NCI-H1105 treated with DMSO at 0.1 percent for 48 hours (cell line): ENCODE data around the gene IQCM.
"Not testable (repeated sequence)": the region's sequence is repeated elsewhere in the genome, so short reads cannot be mapped to it uniquely, and the experiment has no call there.

ENCODE experiments used
- DNase-seq: peaks from one replicate; lab custom pipeline; 2025; lab: John Stamatoyannopoulos, UW

The IQCM gene

DNA sequence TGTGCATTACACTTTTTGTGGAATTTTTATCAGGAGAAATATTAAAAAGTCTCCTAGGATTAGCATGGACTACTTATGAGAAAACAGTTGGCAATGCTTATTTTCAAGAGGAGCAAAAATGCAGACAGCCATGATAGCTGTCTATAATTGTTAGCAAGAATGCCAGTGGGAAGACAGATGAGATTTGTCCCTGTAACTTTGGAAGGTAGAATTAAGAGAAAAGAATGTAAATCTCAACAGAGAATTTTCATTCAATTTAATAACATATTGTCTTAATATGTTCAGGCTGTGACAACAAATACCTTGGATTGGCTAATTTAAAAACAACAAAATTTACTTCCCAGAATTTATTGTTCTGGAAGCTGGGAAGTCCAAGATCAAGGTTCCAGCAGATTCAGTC, 349.2 kb downstream of the IQCM start:
- no peak for DNase-seq

DNA sequence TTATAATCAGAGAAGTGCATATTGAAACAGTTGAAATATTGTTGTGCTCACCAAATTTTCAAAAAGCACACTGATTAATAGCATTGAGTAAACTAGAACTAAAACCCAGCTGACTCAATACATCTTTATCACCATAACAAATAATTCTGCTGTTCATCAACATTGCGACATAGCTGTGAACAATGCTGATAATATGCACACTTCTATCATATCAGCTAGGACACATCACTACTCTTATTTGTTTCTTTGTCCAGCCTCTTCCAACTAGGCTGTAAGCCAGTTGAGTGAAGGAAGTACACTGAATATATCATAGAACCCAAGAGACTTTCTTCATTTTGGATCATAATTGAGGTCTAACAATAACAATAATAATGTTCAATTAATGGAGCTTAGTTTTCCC, 349.7 kb downstream of the IQCM start:
- no peak for DNase-seq

DNA sequence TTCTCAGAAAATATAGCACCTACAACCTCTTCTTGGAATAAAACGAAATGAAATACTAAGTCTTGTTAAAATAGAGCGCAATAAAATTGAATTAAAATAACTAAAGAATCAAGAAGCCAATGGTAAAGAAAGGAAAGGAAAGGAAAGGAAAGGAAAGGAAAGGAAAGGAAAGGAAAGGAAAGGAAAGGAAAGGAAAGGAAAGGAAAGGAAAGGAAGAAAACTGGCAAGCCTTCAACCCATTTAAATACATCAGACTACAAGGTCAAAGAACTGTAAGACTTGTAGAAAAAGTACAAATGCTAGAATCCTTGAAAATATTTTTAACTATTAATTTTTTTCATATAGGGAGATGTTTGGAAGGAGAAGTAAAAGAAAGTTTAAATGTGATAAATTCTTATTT, 372.1 kb downstream of the IQCM start:
- no peak for DNase-seq

DNA sequence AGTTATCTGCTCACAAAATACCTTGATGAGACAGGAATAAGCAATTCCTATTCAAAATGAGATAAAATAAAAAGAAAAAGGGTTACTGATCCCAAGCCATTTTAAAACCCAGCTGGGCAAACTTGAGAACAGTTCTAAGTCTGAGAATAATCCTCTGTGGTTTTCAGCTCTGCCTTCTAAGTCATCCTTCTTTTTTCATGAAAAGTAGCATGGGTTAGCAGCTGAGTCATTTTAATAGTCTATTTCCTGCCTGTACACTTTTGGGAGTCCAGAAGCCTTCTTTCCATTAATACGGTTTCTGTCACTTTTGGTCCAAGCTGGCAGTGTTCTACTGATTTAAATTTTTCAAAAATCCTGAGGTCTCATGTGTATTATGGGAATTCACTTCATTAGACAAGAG, 374.3 kb downstream of the IQCM start:
- DNase-seq, result no peak

DNA sequence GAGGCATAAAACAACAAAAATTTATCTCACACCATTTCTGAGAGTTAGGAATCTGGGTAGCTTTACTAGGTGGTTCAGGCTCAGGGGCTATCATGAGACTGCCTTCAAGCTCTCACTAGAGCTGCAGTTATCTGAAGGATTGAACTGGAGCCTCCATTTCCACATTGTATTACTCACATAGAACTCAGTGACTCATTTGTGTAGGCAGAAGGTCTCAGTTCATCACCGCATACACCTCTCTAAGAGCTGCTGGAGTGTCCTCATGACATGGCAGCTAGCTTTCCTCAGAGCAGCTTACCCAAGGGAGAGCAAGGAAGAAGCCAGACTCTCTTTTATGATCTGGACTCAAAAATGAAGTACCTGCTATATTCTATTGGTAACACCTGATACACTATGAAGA, 389.2 kb downstream of the IQCM start:
- no peak for DNase-seq

DNA sequence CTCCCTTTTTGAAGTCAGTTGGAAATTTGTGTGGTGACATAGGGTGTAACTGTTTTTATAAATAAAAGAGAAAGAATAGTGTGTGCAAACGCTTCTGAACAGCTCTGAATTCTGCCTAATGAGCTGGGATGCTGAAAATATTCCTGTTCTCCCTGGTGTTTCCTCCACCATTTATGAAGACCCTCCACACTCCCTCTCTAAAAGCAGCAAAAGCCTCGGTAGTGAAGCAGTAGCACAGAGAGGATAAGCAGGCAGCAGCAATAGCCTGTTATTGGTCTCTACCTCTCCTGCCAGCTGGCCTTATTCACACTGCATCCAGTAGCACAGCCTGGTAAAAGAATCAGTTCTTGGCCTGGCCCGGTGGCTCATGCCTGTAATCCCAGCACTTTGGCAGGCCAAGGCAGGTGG, 406.1 kb downstream of the IQCM start:
- DNase-seq, result no peak

DNA sequence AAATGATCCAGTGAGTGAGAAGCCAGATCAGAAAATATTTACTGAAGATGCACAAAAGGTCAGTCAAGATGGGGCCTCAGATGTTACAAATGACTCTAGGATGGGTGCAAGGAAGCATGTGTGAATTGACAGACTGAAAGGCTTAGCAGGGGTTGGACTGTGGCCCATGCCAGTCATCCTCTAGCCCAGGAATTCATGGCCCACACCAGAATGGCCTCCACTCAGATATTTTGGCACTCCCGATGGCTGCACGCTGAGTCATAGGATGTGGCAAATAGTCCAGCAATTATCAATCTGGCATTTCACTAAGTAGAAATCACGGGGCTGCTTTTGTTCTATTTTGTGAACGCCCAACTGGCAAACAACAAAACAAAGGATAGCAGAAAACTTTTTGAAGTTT, 406.5 kb downstream of the IQCM start:
- no peak for DNase-seq

DNA sequence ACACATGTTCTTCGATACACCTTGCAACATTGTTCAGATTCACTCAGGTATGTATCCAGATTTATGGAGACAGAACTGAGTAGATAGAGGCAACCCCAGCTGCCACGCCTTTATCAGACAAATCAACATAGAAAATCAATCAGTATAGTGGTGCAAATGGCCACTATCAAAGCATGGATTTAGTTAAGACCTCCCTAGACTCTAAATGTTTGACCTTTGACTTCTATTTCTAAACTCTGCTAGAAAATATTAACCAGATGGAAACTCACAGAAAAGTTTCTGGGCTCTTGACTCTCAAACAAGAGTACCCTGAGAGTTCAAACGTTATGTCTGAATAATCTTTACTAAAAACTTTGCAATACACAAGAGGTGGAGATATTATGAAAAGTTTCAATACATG, 411.5 kb downstream of the IQCM start:
- no peak for DNase-seq

DNA sequence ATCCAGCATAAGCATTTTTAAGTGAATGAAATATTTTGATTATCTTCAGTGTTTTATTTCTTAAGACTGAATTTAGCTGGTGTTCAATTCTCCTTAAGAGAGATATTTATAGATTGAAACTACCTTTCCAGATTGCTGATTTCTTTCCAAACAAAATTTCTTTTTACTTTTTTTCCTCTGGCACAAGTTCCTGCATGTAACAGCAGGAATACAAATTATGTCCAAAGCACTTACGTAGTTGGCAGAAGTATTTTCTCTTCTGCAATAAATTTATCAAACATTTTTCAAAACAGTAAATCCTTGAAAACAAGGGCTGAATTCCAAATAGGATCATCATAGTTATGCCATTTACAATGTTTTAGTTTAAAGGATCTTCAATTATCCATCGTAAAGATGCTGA, 412.6 kb downstream of the IQCM start:
- no peak for DNase-seq

DNA sequence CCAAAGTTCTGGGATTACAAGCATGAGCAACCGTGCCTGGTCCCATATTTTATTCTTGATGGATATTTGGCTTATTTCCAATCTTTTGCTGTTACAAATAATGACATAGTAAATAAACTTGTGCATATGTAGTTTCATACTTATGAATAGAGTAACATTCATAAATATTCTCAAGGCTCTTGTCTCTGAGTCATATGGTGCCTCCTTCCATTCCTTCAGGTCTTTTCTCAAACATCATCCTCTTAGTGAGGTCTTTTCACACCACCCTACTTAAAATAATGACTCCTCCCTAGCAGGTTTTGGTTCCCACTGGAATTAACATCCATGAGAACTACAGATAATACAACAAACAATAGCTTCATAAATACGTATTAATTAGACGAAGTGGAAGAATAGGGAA, 416.6 kb downstream of the IQCM start:
- DNase-seq, result no peak

DNA sequence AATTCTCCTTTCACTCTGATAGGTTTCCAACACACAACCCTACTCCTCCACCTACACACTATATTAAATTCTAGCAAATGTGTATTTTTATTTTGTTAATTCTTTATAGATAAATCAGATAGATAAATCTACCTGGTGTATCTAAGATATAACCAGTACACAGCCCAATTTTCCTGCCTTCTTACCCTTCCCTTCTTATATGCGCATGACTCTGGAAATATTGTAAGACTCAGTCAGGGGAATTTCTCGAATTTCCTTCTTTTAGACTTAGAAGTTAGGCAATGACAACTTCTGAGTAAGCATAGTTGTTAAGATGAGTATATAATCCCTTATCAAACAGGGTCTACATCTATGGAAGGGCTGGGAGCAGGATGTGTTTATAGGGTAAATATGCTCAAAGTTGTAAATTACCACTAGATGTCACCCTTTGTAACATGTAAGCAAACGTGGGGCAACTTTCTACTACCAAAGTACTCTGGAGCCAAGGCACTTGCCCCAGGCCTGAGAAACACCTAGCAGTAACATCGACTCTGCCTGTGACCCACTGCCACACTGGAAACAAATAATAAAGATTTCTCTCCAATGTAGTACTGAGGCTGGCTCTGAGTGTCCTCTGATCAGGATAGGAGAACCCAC, 444.7 kb downstream of the IQCM start:
- peak; percentile 24 for DNase-seq

DNA sequence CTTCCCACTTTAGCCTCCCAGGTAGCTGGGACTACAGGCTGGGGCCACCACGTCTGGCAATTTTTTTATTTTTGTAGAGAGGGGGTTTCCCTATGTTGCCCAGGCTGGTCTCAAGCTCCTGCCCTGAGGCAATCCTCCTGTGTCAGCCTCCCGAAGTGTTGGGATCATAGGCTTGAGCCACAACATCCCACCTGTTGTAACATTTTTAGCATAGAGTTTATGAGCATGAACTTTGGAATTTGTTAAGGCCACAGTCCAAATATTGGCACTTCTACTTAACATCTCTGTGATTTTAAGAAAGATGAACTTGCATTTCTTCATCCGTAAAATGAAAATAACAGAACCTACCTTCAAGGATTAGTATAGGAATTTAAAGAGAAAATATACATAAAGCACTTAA, 445.6 kb downstream of the IQCM start:
- no peak for DNase-seq

DNA sequence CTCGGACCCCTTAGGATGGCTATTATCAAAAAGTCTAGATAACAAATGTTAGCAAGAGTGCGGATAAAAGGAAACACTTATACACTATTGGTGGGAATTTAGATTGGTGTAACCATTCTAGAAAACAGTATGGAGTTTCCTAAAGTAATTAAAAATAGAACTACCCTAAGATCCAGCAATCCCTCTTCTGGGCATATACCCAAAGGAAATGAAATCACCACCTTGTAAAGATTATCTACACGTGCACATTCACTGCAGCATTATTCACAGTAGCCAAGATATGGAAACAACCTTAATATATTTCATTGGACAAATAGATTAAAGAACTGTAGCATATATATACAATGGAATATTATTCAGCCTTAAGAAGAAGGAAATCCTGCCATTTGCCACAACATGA, 462.4 kb downstream of the IQCM start:
- DNase-seq, result no peak

DNA sequence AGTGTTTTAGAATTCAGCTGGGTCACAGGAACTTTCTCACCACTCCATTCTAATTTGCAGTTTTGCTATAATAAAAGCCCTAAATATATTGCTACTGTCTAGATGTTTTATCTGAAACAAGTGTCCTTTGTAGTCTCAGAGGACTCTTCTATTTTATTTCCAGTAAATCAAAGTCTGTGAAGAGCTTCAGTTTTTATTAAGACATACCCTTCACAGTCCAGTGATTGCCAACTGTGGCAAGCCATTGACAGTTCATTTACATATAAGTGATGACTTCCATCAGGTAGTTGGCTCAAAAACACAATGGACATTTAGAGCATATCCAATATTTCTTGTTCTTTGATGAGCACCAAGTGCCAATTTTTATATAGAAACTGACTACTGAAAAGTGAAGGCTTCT, 466.1 kb downstream of the IQCM start:
- no peak for DNase-seq

DNA sequence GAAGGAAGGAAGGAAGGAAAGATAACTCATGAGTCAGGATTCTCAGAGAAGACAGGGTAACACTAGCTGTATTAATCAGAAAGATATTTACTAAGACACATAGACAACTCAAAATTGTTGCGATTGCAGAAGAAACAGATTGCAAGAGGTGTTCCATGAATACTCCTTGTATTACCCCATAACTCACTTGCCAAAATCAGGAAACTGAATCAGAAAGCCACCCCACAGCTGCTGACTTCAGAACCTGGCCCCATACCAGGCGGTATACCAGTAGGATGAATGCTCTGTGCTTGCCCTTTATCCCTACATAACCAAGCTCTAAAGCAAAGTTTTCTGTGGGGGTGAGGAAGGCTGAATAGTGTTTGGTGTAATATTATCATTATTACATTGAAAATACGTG, 468.5 kb downstream of the IQCM start:
- no peak for DNase-seq

DNA sequence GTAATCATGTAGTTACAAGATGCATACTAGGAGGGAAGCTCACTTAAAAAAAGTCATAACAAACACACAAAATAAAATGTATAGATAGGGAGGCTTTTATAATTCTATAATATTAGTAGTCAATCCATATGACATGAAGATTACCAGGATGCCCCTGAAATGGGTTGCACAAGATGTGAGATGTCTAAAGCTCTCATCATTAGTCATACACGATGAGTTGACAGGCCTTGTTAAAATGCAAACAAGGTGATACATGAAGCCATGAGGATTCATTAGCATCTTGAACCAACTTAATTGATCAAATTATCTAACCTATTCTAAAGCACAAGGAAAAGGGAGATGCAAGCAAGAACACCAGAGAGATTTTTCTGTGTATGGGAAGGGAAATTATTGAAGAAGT, 470.2 kb downstream of the IQCM start:
- no peak for DNase-seq

DNA sequence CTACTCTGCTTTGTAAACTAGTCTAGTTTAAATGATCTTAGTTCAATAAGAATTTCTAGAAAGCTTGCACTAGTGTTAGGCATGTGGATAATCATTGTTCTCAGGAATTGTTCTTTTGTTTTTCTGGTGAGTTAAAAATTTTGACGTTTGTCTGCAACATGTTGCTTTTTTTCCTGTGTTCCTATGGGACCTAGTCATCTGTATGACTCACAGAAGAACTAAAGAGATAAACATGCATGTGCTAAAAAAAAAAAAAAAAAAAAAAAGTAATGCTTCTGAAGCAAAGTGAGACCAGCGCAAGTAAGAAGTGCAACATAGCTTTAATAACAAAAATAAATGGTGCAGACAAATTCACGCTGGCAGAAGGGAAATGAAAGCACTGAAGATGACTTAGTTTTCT, 471.2 kb downstream of the IQCM start:
- DNase-seq, result no peak

DNA sequence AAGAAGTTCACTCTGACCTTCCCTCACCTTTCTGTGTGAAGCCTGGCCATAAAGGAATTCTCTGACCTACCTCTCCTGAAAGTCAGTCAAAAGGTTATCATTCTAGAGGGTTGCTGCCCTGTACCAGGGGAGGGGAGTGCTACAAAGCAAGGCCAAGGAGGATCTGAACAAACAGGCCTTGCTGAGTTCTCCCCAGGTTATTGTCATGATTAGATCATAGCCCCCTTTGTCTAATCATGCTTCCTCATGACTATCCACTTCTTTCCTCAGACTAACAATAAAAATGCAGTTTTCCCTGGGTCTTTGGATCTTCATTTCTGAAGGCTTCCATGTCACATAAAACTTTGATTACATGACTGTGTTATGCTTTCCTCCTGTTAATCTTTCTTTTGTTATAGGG, 472.0 kb downstream of the IQCM start:
- DNase-seq, result no peak

DNA sequence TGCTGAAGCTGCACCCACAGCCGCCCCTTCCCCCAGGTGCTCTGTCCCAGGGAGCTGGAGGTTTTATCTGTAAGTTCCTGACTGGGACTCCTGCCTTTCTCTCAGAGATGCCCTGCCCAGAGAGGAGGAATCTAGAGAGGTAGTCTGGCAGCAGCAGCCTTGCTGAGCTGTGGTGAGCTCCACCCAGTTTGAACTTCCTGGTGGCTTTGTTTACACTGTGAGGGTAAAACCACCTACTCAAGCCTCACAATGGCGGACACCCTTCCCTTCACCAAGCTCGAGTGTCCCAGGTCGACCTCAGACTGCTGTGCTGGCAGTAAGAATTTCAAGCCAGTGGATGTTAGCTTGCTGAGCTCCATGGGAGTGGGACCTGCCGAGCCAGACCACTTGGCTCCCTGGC, 474.5 kb downstream of the IQCM start:
- not testable (repeated sequence) for DNase-seq

DNA sequence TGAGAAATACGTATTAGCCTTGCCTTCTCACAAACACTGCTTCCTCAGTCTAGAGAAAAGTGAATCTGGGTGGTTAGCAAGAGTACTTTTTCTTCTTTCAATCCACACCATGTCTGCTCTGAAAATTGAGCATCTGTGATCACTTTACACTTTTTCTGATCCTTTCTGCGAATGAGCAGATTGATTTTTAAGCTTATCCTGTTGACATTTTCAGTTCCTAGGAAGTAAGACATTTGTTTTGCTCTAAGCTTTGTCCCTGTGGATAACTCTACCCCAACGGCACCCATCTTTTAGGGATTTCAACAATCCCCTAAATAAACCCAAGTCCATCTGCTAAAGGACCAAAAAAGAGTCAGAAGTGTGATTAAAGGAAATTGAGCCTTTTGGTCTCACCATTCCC, 487.5 kb downstream of the IQCM start:
- no peak for DNase-seq

DNA sequence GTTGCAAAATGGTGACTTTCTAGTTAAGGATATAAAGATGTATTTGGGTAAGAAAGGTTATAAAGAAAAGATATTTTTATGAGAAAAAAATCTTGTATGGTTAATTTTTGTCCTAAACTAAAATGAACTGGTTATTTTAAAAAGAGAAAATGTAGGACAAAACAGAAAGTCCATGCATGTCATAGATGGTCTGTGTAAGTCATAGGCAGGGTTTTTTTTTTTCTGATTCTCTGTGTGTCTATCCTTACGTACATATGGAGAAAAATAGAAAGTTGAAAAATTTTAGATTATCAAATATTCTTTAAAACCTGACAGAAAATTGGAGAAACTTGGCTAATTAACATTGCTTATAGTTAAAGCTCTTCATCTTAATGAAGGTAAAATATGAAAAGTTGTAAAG, 493.4 kb downstream of the IQCM start:
- DNase-seq, result no peak

DNA sequence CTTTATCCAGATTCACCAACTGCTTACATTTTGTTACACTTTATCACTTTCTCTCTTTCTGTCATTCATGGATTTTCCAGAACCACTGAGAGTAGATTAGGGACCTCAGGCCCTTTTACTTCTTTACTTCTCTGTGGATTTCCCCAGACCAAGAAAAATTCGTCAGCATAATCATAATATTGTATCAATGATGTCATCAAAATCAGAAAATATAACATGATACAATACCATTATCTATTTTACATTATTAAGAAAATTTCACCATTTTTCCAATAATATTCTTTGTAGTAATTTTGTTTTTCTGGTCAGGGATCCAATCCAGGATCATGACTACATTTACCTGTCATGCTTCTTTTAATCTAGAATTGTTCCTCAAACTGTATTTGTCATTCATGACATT, 494.2 kb downstream of the IQCM start:
- no peak for DNase-seq

DNA sequence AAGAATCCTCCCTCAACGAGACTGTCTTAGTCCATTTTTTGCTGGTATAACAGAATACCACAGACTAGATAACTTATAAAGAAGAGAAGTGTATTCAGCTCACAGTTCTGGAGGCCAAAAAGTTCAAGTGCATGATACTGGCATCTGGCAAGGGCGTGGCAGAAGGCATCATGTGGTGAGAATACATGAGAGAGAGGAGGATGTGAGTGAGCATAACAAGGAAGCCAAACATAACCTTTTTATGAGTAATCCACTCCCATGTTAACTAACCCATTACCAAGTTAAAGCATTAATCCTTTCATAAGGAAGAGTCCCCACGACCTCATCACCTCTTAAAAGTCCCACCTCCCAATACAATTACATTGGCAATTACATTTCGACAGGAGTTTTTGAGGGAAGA, 504.6 kb downstream of the IQCM start:
- DNase-seq, result no peak

DNA sequence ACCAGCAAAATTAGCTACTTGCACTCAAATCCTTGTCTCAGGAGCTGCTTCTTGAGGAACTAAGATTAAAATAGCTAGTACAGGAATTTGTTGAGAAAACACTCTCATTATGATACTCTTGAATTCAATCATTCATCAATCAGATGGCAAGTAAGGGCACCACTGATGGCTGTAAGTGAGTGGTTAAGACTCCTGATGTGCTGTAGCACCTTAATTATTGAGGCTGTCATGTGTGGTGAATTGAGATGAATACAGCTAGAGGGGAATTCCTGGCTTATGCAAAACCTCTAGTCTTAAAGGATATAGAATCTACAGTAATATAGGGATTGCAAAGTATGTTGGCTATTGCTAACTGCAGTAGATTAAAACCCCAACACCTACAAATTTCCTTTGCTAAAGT, 509.1 kb downstream of the IQCM start:
- DNase-seq, result no peak
